Activated CD4-positive, alpha-beta T cell treated with anti-CD3 and anti-CD28 coated beads for 36 hours (primary cell): Measurements from ENCODE around the gene ASB13. TPM values are rescaled to one million over a fixed set of nuclear protein-coding genes. Genes with fewer than 3 reads are reported as not detected.
"Not testable (repeated sequence)": the region's sequence is repeated elsewhere in the genome, so short reads cannot be mapped to it uniquely, and the experiment has no call there.

Experiments used
- ATAC-seq: fragments of 200-7000 bp; cut with Tn5 transposase; one replicate; pipeline ENCODE4 v1.10.0; 2021; ENCODE audit warnings: mild to moderate bottlenecking, moderate library complexity
- CTCF ChIA-PET: fragments of 350-600 bp; sonication (Branson Sonifier 250); formaldehyde crosslinking; loops from one replicate; lab custom pipeline; 2021; ENCODE audit warnings: antibody characterized with exemption; lab: Charles Lee
- POLR2A ChIA-PET: fragments of 350-600 bp; sonication (Branson Sonifier 250); formaldehyde crosslinking; loops from one replicate; lab custom pipeline; 2021; ENCODE audit warnings: antibody characterized with exemption, inconsistent platforms; lab: Charles Lee
- DNase-seq: peaks from one replicate; pipeline ENCODE4 v3.0.0-alpha.2; 2020
- H3K27ac Mint-ChIP-seq: one replicate; pipeline ENCODE4 v1.8.0; 2021; ENCODE audit warnings: mixed read lengths
- H3K27me3 Mint-ChIP-seq: one replicate; pipeline ENCODE4 v1.8.0; 2021; ENCODE audit warnings: mixed read lengths
- H3K36me3 Mint-ChIP-seq: one replicate; pipeline ENCODE4 v1.8.0; 2021; ENCODE audit warnings: low read depth, mixed read lengths
- H3K4me1 Mint-ChIP-seq: one replicate; pipeline ENCODE4 v1.8.0; 2021; ENCODE audit warnings: mixed read lengths
- H3K4me3 Mint-ChIP-seq: one replicate; pipeline ENCODE4 v1.8.0; 2021; ENCODE audit warnings: mild to moderate bottlenecking, moderate library complexity, mixed read lengths
- H3K9me3 Mint-ChIP-seq: one replicate; pipeline ENCODE4 v1.8.0; 2021; ENCODE audit warnings: low read depth, mixed read lengths
- intact Hi-C, 2 experiments: fragments of 100-400 bp; cut with DNase I in 1 of 2; cut with micrococcal nuclease in 1 of 2; formaldehyde crosslinking; loops; one replicate each; pipeline versions ENCODE4 v1.14.2 to v1.15.1; 2022 to 2024; cut with DNase I, micrococcal nuclease
- total RNA-seq, 2 experiments: library from RNA; stranded (reverse); gene quantifications; one replicate each; pipeline ENCODE4 v1.2.3, GENCODE V29; 2021

ASB13 gene
- total RNA-seq, 2 experiments from 2014 or later: 6.4 to 9.8 TPM

DNA sequence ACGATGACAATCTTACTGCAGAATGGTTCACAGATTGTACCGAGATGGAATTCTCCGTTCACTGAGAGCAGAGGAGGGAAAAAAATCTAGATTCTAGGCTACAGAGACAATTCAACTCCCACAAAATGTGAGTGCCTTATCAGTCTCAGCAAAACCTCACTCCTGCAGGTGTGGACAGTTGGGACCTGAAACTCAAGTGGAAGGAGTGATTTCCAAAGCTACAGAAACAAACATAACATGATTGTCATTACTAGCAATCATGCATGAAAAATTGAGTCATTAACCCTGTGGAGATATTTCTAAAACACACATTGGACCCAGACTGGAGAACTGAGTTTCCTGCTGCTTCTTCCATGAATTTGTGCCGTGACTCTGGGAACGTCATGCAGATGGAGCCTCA, 71.3 kb downstream of the ASB13 start:
- intact Hi-C loops: no loop called here
- peaks cover 19% of the 10 kb centered on the region for H3K4me1 Mint-ChIP-seq
- ChIA-PET CTCF (interaction anchor here (0.7 to 1.0 kb wide), 3 partner anchors 9 to 159 kb away, joined by 3 to 4 read pairs (median 3); no protein-coding TSS in a partner anchor), POLR2A (no interaction called here)
- no peaks in the 10 kb centered on the region for H3K36me3 Mint-ChIP-seq
- no peak for ATAC-seq
- H3K27me3 Mint-ChIP-seq: peaks cover 5% of the 10 kb centered on the region
- DNase-seq: no peak
- no peak overlapping the region for H3K4me3 Mint-ChIP-seq
- no peaks in the 10 kb centered on the region for H3K9me3 Mint-ChIP-seq
- H3K27ac Mint-ChIP-seq: no peak overlapping the region

DNA sequence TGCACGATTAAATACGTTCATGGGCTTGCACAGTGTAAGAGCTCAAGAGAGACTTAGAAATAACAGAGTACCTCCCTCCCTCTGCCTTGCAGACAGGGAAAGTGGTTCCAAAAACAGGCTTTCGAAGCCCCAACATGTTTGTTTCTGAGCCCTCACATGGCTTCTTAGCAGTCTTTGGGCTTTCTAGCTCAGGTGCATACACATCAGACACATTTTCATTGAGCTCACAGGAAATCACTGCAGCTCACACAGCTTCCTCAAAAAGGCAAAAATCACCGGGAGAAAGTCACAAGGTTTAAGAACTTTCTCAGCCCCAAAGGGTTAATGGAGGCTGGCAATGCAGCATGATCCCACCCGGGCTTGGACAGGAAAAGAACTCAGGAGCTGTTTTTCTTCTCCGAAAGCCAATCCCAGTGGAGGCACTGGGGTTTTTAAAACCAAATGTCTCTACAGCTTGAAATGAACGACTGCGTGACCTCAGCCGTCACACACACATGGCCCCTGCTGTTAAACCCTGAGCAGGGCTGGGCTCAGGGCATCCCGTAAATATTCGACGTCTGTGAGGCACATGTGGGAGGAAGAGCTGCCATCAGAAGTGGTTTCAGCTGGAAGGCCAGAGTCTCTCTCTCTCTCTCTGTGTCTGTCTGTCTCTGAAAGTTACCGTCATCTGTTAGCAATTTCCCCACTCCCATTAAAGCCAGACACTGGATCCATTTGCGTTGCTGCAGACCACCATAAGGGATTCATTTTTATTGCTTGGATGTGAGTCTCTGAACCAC, 71.9 kb downstream of the ASB13 start:
- peaks cover 5% of the 10 kb centered on the region for H3K27me3 Mint-ChIP-seq
- intact Hi-C loops: no loop called here
- DNase-seq (no peak), ATAC-seq (no peak)
- no peak overlapping the region for H3K4me3 Mint-ChIP-seq
- POLR2A ChIA-PET: no interaction called here
- no peaks in the 10 kb centered on the region for H3K36me3 Mint-ChIP-seq
- H3K4me1 Mint-ChIP-seq: peaks cover 24% of the 10 kb centered on the region
- H3K27ac Mint-ChIP-seq: no peak overlapping the region
- CTCF ChIA-PET: interaction anchor here (0.9 to 1.0 kb wide), 2 partner anchors 10 to 29 kb away, joined by 3 to 4 read pairs; no protein-coding TSS in a partner anchor
- no peaks in the 10 kb centered on the region for H3K9me3 Mint-ChIP-seq

DNA sequence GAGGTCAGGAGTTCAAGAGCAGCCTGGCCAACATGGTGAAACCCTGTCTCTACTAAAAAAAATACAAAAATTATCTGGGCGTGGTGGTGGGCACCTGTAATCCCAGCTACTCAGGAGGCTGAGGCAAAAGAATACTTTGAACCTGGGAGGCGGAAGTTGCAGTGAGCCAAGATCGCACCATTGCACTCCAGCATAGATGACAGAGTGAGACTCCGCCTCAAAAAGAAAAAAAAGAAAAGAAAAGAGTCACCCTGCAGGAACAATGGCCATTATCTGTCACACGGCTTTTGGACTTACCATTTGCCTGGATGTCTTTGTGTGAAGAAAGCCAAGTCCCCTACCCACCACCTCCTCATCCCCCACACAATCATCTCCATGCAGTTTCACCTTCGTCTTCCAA, 73.0 kb downstream of the ASB13 start:
- H3K27me3 Mint-ChIP-seq, ATAC-seq, intact Hi-C loops, H3K36me3 Mint-ChIP-seq, CTCF ChIA-PET, POLR2A ChIA-PET, H3K9me3 Mint-ChIP-seq, H3K4me3 Mint-ChIP-seq, H3K27ac Mint-ChIP-seq, DNase-seq: not testable (repeated sequence)
- H3K4me1 Mint-ChIP-seq: peaks cover 24% of the 10 kb centered on the region

GRCh38 chr10:5592070-5592469, 74.3 kb downstream of the ASB13 start:
- ATAC-seq (no peak), DNase-seq (no peak)
- Mint-ChIP-seq H3K36me3 (no peaks in the 10 kb centered on the region), H3K4me1 (peaks cover 24% of the 10 kb centered on the region), H3K4me3 (no peak overlapping the region), H3K27ac (no peak overlapping the region), H3K9me3 (no peaks in the 10 kb centered on the region), H3K27me3 (peaks cover 5% of the 10 kb centered on the region)
- ChIA-PET CTCF (no interaction called here), POLR2A (no interaction called here)
- intact Hi-C loops: no loop called here

DNA sequence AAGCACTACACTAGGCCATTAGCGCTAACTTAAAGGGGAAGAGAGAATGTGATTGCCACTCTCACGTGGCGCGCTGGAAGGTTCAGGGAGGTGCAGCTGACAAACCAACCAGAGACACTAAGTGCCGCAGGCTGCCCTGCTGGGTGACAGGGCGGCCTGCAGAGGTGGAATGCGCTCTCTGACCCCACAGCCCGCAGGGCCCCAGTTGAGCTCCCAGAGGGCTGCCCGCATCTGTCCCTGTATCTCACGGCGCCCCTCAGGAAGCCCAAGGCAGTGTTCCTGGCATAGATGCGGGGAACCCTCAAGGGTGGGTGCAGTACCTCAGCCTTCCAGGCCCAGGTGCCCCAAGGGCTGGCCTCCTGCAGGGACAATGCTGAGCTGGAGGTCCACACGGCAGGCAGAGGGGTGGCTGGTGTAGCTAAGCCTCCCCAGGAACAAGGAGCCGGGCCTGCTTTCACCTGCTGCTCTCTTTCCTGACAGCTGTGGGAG, 75.0 kb downstream of the ASB13 start:
- Mint-ChIP-seq H3K27me3 (peaks cover 5% of the 10 kb centered on the region), H3K9me3 (no peaks in the 10 kb centered on the region), H3K4me1 (peaks cover 22% of the 10 kb centered on the region), H3K36me3 (no peaks in the 10 kb centered on the region), H3K4me3 (no peak overlapping the region), H3K27ac (no peak overlapping the region)
- CTCF ChIA-PET: no interaction called here
- POLR2A ChIA-PET: no interaction called here
- DNase-seq: no peak
- ATAC-seq: no peak
- intact Hi-C loops: no loop called here

DNA sequence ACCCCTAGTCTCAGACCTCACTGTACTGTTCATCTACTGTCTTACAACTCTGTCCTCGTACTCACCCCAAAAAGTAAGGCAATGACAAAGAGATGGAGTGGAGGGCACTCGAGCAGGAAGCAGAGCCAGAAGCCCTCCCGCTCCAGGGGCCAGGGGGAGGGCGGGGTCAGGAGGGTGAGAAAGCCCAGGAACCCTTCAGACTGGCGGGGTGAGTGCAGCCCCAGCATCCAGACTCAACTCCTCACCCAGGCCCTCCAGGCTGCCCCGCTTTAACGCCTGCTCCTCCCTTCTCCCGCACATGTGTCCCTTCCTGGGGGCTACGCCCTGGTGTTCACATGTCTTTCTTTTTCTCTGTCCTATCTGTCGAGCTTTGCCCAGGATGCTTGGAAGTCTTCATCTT, 75.6 kb downstream of the ASB13 start:
- CTCF ChIA-PET: no interaction called here
- no peak for ATAC-seq
- no peaks in the 10 kb centered on the region for H3K36me3 Mint-ChIP-seq
- H3K27me3 Mint-ChIP-seq: peaks cover 5% of the 10 kb centered on the region
- DNase-seq: no peak
- intact Hi-C loops: no loop called here
- no peak overlapping the region for H3K4me3 Mint-ChIP-seq
- no peaks in the 10 kb centered on the region for H3K9me3 Mint-ChIP-seq
- peaks cover 17% of the 10 kb centered on the region for H3K4me1 Mint-ChIP-seq
- no peak overlapping the region for H3K27ac Mint-ChIP-seq
- POLR2A ChIA-PET: no interaction called here

GRCh38 chr10:5589661-5590511, 76.5 kb downstream of the ASB13 start:
- intact Hi-C loops: loop anchor here in 1 of 2 experiments (5.0 kb wide), 1 partner anchor 78 kb away; no protein-coding TSS in a partner anchor
- H3K36me3 Mint-ChIP-seq: no peaks in the 10 kb centered on the region
- ATAC-seq: no peak
- no peak overlapping the region for H3K27ac Mint-ChIP-seq
- ChIA-PET POLR2A (interaction anchor here (0.6 kb wide), 1 partner anchor 62 kb away, joined by 5 read pairs; no protein-coding TSS in a partner anchor), CTCF (no interaction called here)
- DNase-seq: peak; percentile 32
- H3K9me3 Mint-ChIP-seq: no peaks in the 10 kb centered on the region
- peaks cover 5% of the 10 kb centered on the region for H3K27me3 Mint-ChIP-seq
- peaks cover 13% of the 10 kb centered on the region for H3K4me1 Mint-ChIP-seq
- H3K4me3 Mint-ChIP-seq: no peak overlapping the region

- CTCF ChIA-PET: no interaction called here
Observed at GRCh38 chr10:5589011-5589660, 77.3 kb downstream of the ASB13 start.

More at GRCh38 chr10:5589011-5589660, 77.3 kb downstream of the ASB13 start:
- DNase-seq (no peak), ATAC-seq (no peak)
- Mint-ChIP-seq H3K9me3 (no peaks in the 10 kb centered on the region), H3K27me3 (peaks cover 2% of the 10 kb centered on the region), H3K4me3 (no peak overlapping the region), H3K36me3 (no peaks in the 10 kb centered on the region), H3K4me1 (peaks cover 7% of the 10 kb centered on the region), H3K27ac (no peak overlapping the region)
- intact Hi-C loops: loop anchor here in 1 of 2 experiments (5.0 kb wide), 1 partner anchor 77 kb away; no protein-coding TSS in a partner anchor
- POLR2A ChIA-PET: no interaction called here

Other genes starting within 250 kb of the ASB13 start
- not detected for gene CALML5, start 167.0 kb downstream of the ASB13 start, total RNA-seq
- gene CALML3, start 141.6 kb downstream of the ASB13 start, total RNA-seq: not detected
- gene TASOR2, start 18.2 kb upstream of the ASB13 start, total RNA-seq: 10 to 100 TPM; 41.9 to 45.4 TPM
- 100 to 1,000 TPM; 276 to 290 TPM for gene GDI2, start 146.8 kb upstream of the ASB13 start, total RNA-seq
- 1 to 10 TPM; 7.5 to 8.3 TPM for gene ANKRD16, start 223.3 kb upstream of the ASB13 start, total RNA-seq
- gene FBH1, start 223.6 kb upstream of the ASB13 start, total RNA-seq: 10 to 100 TPM; 53.3 to 56.2 TPM